HG02970 (cell line): Measurements from ENCODE around the gene VIPAS39.
"Not testable (repeated sequence)": the region's sequence is repeated elsewhere in the genome, so short reads cannot be mapped to it uniquely, and the experiment has no call there.

Experiments
- ATAC-seq: cut with Tn5 transposase; IDR thresholded peaks from one replicate; pipeline ENCODE4 v1.9.1; 2021; ENCODE audit warnings: mild to moderate bottlenecking, moderate library complexity, moderate number of reproducible peaks; ENCODE audit not compliant: unreplicated experiment, low FRiP score

The VIPAS39 gene

DNA sequence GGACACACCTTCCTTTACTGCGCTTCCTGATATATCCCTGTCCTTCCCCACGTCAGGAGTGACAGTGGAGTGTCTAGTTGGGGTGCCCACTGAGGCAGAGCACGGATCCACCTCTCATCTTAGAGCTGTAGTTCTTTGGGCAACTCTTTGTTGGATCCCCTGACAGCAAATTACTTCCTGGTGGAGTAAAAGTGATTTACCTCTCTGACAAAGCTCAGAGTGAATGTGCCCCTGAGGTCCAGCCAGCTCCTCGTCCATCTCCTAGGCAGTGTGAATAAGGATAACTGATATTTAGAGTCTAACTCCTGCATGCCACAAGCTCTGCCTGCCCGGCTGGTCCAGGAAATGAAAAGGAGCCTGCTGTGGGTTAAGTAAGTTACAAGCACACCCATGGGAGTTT, 16.5 kb upstream of the VIPAS39 start:
- ATAC-seq: no peak

- ATAC-seq: no peak
These were observed 12.9 kb upstream of the VIPAS39 start for GRCh38 chr14:77470224-77470870.

DNA sequence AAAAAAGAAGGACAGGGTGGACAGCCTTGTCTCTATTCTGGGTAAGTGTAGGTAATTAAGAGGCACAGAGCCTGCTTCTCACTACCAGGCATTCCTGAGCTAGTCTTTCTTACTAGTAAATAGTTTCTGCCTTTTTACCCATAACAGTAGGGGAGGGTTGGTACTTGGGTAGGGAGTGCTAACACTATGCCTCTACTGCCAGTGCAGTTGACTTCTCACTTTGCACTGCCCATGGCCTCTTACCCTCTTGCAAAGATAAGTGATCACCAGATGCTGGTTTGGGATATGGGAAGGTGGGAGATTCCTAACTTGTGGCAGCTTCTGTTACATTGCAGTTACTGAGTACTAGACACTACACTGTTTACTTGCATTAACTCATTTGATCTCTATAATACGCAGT, 12.1 kb upstream of the VIPAS39 start:
- ATAC-seq: no peak

DNA sequence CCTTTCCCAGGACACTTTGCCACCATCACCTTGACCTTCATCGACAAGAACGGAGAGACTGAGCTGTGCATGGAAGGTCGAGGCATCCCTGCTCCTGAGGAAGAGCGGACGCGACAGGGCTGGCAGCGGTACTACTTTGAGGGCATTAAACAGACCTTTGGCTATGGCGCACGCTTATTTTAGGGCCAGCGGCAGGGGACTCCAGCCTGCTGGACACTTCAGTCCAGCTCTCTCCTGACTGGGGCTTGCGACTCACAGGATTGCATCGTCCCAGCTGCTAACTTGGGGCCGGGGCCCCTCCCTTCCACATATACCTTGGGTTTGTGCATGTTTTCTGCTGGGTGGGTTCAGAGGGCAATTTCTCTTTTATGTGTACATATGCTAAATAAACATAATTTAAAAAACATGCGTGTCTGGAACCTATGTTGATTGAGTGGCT, 11.7 kb upstream of the VIPAS39 start:
- ATAC-seq: no peak

- ATAC-seq: no peak
These were observed 10.4 kb upstream of the VIPAS39 start for GRCh38 chr14:77467801-77468200.

GRCh38 chr14:77459072-77459723, 1.8 kb upstream of the VIPAS39 start:
- ATAC-seq: no peak

- peak; percentile 14 for ATAC-seq
These were observed 999 bp upstream of the VIPAS39 start for GRCh38 chr14:77458249-77458950.

GRCh38 chr14:77457115-77457521, 283 bp downstream of the VIPAS39 start:
- no peak for ATAC-seq

- ATAC-seq: no peak
These were observed 1.3 kb downstream of the VIPAS39 start for GRCh38 chr14:77455966-77456640.

GRCh38 chr14:77442196-77442595, 15.2 kb downstream of the VIPAS39 start:
- ATAC-seq: no peak

- ATAC-seq: no peak
These were observed 17.5 kb downstream of the VIPAS39 start for GRCh38 chr14:77439861-77440260.

GRCh38 chr14:77438596-77438995, 18.8 kb downstream of the VIPAS39 start:
- ATAC-seq: no peak

DNA sequence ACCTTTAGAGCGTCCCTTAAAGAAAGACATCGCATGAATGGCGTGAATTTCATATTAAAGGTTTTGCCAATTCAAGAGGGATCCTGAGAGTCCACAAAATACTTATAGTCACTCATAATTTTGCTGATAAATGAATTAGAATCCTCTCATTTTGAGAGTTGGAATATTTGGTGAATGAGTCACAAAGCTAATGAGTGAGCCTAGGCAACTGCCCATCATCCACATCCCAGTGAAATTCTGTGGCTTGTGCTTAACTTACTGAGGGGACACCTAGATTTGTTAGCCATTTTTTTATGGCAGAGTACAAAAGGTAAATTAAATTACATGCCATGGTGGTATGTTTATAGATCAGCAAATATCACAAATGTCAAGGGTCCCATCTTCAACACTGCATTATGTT, 21.4 kb downstream of the VIPAS39 start:
- no peak for ATAC-seq

DNA sequence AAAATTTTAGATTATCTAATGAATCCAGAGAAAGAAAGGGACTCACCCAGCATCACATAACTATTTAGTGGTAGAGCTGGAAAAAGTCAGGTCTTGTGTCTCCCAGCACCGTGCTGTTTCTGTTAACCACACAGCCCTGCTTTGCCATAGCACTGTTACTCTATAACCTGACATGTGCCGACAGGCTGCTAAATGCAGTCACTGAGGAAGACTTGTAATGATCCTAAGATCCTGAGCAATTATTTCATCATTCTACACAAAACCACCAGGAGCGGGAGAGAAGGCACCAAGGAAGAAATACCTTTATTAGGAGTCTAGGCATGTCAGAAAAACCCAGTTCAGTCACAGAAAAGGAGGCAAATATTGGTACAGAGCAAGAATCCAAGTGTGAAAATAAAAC, 31.0 kb downstream of the VIPAS39 start:
- ATAC-seq: no peak

- no peak for ATAC-seq
These were observed 32.5 kb downstream of the VIPAS39 start for GRCh38 chr14:77424862-77425261.

- no peak for ATAC-seq
These were observed 34.0 kb downstream of the VIPAS39 start, which contains the start of gene NOXRED1 for GRCh38 chr14:77423423-77423822. Gene NOXRED1, minus strand, starts transcription at chr14:77423523. Its CDS starts 634 bp downstream, at chr14:77422889.

GRCh38 chr14:77421201-77421600, 36.2 kb downstream of the VIPAS39 start:
- ATAC-seq: no peak

DNA sequence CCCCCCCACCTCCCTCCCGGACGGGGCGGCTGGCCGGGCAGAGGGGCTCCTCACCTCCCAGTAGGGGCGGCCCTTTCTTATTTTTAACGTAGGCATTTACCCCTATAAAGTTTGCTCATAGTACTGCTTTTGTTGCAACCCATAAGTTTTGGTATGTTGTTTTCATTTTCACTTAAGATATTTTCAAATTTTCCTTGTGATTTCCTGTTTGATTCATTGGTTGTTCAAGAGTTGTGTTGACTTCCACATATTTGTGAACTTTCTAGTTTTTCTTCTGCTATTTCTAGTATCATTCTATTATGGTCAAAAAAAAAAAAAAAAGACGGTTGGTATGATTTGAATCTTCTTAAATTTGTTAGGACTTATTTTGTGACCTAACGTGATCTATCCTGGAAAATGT, 40.6 kb downstream of the VIPAS39 start:
- no peak for ATAC-seq

DNA sequence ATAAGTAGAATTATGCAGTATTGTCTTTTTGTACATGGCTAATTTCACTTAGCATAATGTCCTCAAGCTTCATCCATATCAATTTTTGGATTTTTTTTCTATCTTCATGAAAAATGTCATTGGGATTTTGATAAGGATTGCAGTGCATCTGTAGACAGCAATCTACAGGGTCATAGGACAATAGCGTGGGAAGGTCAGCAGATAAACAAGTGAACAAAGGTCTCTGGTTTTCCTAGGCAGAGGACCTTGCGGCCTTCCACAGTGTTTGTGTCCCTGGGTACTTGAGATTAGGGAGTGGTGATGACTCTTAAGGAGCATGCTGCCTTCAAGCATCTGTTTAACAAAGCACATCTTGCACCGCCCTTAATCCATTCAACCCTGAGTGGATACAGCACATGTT, 41.3 kb downstream of the VIPAS39 start:
- not testable (repeated sequence) for ATAC-seq

GRCh38 chr14:77415403-77416030, 41.9 kb downstream of the VIPAS39 start:
- not testable (repeated sequence) for ATAC-seq

- no peak for ATAC-seq
These were observed 48.3 kb downstream of the VIPAS39 start for GRCh38 chr14:77409131-77409533.
